Posterior vena cava (tissue), 2 donors: ENCODE data around the gene MTMR1. TPM values are rescaled to one million over a fixed set of nuclear protein-coding genes. Genes with fewer than 3 reads are reported as not detected.

ENCODE experiments used
- DNase-seq: peaks from one replicate; pipeline ENCODE4 v3.0.0-alpha.2; 2020; ENCODE audit warnings: low spot score
- intact Hi-C, 2 donors: fragments of 100-400 bp; cut with DNase I; formaldehyde crosslinking; loops; one replicate each; pipeline versions ENCODE4 v1.14.1 to v1.14.2; 2022 to 2023
- total RNA-seq, 2 donors: library from RNA; stranded (reverse); fragmentation: NEBNext Ultra II Directional; extraction: Animal tissue kit (Norgen Biotek cat#: 25700); gene quantifications; one replicate each; pipeline ENCODE4 v1.2.1, GENCODE V29; 2021
- donor health status: DM: yes; HTN: yes; CAD: no.
- donor health status: DM: yes; HTN: yes; CAD: no.

Gene MTMR1
- total RNA-seq, 2 donors from 2014 or later = 15.6 to 18.1 TPM

DNA sequence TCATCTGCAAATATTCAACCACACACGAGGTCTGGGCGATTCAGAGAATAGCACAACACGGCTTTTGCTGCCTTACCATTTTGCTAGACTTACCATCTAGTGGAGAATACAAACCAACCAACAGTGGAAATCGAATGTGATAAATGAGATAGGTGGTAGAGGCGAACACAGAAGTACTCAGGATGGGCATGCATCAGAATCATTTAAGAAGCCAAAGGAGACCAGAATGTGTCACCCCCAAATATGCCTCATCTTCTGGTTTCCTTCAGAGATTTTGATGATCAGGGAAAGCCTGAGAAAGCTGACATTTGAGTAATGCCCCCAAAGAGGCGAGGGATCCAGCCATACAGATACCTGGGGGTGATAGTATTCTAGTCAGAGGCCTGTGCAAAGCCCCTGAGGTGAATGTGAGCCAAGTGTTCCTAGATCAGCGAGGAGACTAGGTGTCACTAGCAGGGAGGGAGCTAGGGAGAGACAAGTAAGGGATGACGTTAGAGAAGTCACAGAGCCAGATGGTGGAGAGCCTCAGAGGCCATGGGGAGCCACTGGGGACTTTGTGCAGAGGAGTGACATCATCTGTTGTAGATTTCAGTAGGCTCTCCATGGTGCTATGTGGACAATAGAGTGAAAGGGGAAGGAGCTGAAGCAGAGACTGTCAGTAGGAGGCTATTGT is 1.7 kb downstream of the MTMR1 start:
- DNase-seq = no peak
- intact Hi-C loops = loop anchor here in 1 of 2 donors (10.0 kb wide), 1 partner anchor 740 kb away; no protein-coding TSS in a partner anchor

DNA sequence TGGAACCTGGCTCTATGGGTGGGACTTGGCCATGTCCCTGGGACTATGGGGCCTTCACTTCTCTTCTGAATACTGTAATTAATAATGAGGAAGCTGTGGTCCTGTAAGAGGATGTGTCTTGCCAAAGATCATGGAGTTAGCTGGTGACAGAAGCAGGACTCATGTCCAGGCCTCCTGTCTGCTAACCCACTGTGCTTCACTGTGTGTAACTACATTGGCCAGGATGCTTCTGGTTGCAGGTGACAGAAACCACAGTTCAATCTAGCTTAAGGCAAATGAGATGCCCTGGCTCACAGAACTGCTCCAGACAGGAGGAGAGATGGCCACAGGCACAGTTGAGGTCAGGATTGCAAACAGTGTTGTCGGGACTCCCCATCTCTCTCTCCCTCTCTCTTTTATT is 3.1 kb downstream of the MTMR1 start:
- intact Hi-C loops = loop anchor here in 1 of 2 donors (10.0 kb wide), 1 partner anchor 742 kb away; no protein-coding TSS in a partner anchor
- DNase-seq = no peak

DNA sequence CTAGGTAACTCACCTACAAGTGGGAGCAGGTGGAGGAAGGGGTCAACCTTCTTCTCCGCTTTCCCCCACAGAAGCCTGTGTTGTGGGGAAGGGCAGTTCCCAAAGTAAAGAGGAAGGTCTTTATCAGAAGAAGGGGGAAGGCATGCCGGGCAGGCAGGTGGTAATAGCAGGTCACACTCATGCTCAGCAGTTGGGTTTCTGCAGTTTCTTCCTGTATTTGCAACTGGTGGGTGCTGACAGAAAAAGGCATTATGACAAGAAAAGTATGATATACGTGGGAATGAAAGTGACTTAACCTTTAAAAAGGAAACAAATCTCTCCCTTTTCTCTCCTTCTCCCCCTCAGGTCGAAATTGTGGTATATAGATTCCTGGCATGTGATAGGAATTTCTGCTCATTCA is 3.7 kb downstream of the MTMR1 start:
- intact Hi-C loops = loop anchor here in 1 of 2 donors (10.0 kb wide), 1 partner anchor 742 kb away; no protein-coding TSS in a partner anchor
- no peak for DNase-seq

DNA sequence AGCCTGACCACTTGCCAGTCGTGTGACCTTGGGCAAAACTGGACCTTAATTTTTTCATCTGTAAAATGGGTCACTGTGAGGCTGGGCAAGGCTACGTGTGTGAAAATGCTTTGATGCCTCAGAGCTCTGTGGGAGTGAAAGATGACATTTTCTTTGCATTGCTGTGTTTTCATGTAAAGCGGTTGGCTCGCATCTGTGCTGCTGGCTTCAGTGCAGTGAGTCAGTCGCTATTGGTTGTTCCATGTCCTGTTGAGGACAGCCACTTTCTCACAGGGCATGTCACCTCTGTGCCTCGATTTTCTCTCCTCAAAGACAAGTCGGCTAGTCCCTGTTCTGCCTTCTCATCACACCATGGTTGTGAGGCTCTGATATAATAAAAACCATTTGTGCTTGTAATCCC is 4.4 kb downstream of the MTMR1 start:
- intact Hi-C loops = loop anchor here in 1 of 2 donors (10.0 kb wide), 1 partner anchor 743 kb away; no protein-coding TSS in a partner anchor
- DNase-seq = no peak

DNA sequence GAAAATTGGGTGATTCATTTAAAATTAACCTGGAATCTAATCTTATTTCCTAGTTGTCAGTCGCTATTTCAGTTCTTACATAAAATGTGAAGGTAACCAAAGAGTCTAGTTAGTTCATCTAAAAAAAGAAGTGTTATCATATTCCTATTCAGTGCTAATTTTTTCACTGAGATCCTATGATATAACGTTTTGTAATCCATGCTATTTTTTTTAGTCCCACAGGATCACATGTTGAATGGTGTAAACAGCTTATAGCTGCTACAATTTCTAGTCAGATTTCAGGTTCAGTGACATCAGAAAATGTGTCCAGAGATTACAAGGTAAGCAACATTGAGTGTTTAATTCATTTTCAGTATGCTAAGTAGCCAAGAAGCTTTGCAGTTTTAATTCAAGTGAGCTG is 5.8 kb downstream of the MTMR1 start:
- intact Hi-C loops = loop anchor here in 1 of 2 donors (10.0 kb wide), 1 partner anchor 744 kb away; no protein-coding TSS in a partner anchor

DNA sequence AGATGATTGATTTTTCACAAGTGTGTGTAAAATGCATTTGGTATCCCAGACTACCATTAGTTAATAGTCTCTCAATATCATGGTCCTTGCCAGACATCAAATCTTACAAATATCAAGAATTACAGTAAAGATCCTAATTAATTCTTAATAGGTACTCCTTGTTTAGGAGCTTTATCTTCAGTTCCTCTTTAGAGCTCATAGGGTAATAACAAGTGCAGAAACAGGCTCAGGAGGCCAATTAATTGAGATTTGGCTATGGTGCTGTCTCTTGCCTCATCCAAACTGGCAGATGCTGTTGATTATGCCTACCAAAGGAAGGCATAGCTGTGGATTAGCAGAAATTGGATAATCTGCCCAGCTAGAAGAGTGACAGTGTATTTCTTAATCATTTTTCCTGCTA is 6.9 kb downstream of the MTMR1 start:
- no peak for DNase-seq
- intact Hi-C loops = no loop called here

More for the DNA sequence above, 5.8 kb downstream of the MTMR1 start:
- DNase-seq = no peak

DNA sequence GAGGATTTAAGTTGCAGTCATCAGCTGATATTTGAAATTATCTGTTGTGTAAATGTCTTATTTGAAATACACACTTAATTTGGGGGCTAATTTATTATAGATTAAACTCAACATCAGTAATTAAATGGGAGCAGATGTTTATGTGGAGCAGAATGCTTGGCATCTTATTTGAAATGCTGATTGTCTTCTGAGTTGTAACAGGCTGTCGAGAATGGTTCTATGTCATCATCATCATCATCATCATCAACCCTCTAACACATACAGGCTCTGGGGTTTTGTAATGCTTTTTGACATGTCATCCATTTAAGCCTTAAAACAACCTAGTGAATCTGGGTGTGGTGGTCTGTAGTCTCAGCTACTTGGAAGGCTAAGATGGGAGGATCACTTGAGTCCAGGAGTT is 8.2 kb downstream of the MTMR1 start:
- intact Hi-C loops = no loop called here
- DNase-seq = no peak

DNA sequence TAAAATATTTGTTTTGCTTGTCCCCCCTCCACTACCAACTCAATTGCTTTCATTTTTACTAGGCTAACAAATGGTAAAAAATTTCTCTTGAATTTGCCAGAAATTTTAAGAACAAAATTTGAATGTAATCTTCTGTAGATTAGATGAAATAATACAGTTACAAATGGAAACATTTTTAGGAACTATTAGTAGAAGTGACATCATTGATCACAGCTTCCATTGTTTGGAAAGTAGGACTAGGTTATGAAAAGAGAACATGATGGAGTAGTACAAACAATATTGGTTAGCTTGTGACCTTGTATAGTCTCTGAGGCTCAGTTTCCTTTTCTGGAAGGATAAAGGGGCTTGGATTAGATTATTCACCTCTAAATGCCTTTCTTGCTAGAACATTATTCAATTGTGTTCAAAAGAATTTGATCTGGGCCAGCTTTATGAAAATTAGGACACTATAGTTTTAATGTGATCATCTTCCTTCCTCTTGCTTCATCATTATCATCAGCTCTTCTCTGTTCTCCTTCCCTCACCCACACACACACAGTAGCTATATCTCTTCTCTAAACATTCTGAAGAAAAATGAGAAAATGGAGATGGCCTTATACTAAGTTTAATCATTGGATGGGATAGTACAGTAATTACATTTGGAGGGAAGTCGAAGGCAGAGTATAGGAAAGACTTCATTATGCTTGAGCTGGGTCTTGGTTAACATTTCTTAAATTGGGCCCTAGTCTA is 9.9 kb downstream of the MTMR1 start:
- intact Hi-C loops = no loop called here
- DNase-seq = no peak

DNA sequence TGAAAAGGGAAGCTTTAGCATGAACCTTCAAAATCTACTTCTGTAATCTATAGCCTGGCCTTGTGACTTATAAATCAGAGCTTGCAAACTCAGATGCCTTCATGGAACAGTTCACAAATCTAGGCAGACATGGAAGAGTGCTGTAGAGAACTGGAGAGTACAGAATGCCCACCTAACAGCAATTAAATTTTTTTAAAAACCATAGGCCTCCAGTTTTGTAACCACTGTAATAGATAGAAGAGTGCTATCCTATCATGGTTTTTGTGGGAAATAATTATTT is 10.4 kb downstream of the MTMR1 start:
- intact Hi-C loops = no loop called here
- DNase-seq = no peak

DNA sequence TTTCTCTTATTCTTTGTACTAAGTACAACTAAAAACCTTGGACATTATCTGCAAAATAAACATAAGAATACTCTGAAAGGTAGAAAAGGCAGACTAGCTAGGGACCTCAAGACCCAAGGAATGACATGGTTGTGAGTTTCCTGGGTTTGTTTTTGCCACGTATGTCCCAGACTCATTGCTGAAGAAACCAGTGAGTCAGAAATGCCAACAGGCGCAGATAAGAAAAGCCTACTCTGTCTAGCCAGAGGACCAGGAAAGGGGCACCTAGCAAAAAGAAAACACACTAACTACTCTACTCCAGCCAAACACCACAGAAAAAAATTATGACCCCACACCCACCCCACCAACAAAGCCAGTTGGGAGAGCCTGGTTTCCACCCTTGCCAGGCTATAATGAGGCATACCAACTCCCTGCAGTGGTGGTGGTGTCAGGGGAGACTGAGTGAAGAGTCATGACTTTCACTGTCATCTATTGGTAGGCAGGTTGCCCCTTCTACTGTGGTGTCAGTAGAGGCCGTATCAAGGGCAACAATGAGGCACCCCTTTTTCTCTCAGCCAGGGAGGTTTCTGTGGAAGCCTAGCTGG is 10.9 kb downstream of the MTMR1 start:
- intact Hi-C loops = no loop called here
- DNase-seq = no peak

DNA sequence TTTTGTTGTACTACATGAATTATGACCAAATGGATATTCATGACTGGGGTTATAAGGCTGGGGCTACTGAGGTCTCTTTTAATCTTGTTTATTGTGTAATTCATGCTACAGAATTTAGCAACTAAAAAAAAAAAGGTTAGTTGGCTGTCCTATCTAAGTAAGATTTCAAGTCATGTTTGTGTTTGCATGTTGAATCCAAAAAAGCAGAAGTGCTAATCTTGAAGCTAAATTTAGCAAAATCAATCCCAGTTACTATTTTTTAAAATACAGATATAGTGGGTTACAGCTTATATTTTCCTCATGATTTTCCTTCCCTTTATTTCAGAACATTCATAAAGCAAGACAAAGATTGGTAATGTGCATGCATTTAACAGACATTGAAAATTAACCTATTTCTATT is 19.4 kb downstream of the MTMR1 start:
- intact Hi-C loops = no loop called here
- DNase-seq = no peak

DNA sequence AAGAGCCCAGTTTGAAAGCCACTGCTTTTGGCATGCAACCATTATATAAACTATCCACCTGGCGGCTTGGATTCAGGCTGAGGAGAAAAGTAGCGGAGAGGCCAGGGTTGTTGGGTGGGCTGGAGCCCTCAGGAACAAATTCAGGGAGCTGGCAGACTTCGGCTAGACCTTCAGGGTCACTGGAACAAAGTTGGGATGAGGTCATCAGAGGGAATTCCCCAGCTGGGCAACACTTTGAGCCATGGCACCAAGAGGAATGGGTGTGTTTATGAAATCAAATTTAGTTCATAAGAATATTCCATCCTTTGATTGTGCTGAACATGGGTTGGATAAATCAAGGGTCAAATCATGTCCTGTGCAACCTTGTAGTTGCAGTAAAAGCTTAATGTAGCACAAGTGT is 22.0 kb downstream of the MTMR1 start:
- DNase-seq = no peak
- intact Hi-C loops = no loop called here

DNA sequence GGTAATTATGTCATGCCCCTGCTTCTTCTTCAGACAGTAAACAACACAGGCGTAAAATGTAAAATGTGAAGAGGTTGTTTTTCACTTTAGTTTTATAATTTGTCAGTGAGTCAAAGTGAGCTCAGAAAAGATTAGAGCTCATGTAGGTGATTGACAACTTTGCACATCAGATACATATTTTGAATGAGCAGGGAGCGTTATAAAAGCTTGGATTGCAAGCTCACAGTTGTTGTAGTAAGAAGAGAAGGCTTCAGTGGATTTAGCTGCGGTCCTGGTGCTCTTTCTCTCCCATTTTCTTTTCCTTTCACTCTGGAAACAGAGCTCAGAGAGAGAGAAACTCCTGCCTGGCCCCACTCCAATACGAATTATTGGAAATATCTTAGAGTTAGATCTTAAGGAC is 26.4 kb downstream of the MTMR1 start:
- intact Hi-C loops = no loop called here
- DNase-seq = no peak

DNA sequence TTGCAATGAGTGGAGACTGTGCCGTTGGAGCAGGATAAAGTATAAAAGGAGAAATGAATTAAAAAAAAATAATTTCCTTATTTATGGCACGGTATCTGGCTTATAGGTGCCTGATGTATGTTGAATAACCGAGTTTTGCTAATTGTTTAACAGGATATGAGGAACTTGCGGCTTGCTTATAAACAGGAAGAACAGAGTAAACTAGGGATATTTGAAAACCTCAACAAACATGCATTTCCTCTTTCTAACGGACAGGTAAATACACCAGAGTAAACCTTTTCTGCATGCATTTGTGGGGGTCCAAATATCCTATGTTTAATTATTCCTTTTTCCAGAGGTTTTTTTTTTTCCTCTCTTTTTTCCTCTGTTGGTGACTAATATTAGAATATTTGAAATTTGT is 36.8 kb downstream of the MTMR1 start:
- no peak for DNase-seq
- intact Hi-C loops = no loop called here

DNA sequence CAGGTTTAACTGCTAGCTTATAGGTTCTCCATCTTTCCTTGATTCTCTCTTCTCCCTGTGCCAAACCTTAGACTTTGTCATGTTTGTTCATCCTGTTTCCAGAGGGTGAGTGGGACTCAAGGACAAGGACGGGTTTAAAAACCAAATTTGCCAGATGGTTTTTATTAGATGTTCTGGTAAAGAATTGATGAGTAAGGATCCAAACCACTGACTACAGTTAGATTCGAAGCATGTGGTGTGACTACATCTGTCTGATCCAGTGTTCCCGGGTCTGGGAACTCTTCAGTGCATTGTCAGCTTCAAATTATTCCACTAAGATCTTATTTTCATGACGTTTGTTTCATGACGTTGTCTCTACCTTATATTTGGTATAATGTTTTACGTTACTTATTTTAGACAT is 37.5 kb downstream of the MTMR1 start:
- intact Hi-C loops = no loop called here
- no peak for DNase-seq

DNA sequence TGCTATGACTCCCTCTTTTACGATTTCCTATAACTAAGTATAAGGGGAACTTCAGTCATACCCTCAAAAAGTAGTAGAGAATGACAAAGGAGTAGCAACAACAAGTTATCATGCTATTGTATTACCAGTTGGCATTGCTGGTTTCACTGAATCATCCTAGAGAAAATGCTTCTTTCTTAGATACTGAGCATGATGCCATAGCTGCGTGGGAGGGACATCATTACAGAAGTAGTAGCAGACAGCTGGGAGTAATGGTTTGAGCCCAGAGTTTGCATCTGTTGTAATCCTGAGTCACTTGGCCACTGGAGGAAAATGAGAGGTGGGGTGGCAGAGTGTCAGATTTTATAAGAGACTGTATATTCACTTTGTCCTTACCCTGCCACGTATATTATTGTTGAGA is 38.6 kb downstream of the MTMR1 start:
- intact Hi-C loops = no loop called here

DNA sequence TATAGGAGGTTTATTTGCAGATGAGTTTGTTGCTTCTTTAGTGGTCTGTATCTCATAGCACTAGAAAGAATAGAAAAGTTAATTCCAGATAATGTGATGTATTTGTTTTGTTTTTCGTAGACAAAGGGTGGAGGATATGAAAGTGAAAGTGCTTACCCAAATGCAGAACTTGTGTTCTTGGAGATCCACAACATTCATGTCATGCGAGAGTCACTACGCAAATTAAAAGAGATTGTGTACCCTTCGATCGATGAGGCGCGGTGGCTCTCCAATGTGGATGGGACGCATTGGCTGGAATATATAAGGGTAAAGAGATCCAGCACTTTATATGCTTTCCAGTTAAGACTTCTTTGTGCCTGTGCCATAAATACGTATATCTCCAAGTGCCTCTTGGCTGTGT is 43.3 kb downstream of the MTMR1 start:
- intact Hi-C loops = no loop called here
- DNase-seq = no peak

More for the DNA sequence above, 38.6 kb downstream of the MTMR1 start:
- DNase-seq = no peak

DNA sequence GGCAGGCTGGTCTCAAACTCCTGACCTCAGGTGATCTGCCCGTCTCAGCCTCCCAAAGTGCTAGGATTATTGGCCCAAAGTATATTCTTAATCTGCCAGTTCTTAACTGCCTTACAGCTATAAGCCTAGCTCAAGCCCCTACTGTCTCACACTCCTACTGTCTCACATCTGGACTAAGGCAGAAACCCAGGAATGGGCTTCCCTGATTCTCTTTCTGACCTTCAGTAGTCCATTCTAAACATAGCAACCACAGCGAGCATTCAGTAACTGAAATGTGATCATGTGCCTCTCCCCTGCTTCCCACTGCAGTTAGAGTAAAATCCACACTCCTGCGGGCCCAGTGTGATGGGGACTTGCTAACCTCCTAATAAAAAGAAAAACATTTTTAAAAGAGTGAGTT is 58.9 kb downstream of the MTMR1 start:
- intact Hi-C loops = no loop called here
- DNase-seq = no peak

DNA sequence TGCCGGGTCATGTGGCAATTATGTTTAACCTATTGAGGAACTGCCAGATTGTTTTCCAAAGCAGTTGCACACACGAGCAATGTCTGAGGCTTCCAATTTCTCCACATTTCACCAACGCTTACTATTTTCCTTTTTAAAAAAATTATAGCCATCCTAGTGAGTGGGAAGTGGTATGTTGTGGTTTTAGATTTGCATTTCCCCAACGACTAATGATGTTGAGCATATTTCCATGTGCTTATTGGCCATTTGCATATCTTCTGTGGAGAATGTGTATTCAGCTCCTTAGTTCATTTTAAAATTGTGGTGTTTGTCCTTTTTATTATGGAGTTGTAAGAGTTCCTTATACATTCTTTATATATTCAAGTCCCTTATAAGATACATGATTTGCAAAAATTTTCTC is 60.2 kb downstream of the MTMR1 start:
- DNase-seq = no peak
- intact Hi-C loops = no loop called here

DNA sequence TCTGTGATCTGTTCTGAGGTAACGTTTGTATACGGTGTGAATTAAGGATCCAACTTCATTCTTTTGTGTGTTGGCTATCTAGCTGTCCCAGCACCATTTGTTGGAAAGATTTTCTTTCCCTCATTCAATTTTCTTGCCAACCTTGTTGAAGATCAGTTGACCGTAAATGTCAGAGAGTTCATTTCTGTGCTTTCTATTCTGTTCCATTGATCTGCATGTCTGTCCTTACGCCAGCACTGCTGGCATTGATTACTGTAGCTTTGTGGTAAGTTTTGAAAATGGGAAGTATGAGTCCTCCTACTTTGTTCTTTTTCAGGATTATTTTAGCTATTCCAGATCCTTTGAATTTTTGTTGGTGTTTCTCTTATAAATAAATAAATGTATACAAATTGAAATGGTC is 60.8 kb downstream of the MTMR1 start:
- DNase-seq = no peak
- intact Hi-C loops = no loop called here

DNA sequence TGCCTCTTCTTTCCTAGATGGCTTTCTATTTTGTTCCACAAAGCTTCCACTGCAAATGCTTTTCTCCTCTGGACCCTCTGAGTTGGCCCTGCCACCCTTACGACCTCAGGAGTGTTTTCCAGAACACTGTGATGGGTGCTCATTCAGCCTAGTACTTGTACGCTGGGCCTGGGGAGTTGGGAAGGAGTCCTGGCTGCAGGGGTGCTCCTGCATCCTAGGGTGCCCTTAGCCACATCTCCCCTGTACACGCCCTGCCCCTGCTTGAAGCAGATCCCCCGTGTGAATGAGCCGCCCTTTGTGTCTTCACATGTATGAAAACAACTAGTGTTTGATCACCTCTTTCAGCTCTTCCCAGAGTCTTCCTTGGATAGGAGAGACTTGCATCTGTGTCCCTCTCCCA is 64.2 kb downstream of the MTMR1 start:
- intact Hi-C loops = loop anchor here in 1 of 2 donors (1.0 kb wide), 1 partner anchor 23 kb away; no protein-coding TSS in a partner anchor
- DNase-seq = no peak
